ENCODE results near the gene TPRG1L.

DNA sequence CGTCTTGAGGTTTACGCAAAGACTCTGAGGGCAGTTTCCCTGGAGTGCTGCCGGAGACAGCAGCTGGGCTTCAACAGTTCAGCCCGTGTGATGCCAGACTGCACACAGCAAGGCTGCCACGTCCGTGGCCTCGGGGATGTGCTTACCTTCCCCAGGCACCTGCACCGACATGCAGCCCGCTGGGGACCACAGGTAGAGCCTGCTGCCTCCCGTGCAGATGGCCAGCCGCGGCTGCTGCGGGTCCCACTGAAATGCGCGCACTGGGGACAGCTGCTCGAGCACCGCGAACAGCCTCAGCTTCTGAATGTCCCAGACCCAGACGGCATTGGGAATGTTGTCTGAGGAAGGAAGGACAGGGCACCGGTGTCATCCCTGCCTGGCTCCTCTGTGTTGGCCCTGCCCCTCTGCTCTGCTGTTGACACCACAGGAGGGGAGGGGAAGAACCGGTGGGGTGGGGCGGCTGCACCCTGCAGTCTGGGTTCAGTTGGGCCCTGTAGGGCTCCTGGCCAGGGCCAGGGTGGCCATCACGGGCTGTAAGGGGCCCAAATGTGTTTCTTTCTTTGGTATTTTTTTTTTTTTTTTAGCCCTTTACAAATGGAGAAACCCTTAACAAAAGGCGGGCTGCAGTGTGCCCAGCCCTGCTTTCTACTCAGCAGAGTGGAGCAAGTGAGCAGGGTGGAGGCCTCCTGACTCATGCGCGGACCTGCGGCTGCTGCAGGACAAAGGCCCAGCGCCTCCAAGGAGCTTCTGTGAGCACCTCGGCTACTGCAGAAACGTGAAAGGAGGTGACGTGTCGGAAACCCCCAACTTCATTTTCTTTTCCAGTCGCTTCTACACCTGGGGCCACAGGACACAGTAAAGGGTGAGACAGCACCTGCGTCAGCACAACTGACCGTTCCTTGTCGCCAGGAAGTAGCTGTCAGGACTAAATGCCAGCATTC lies 6.8 kb downstream of the TPRG1L start:
- no peak for TF ChIP-seq POLR2AphosphoS5 (IDR thresholded peaks at IDR 0.05; ENCODE audit: low read depth, low read length)
- no peak for TF ChIP-seq TAF1 (IDR thresholded peaks at IDR 0.05; ENCODE audit: borderline replicate concordance, insufficient read depth, low read length)
- TF ChIP-seq, protein P1, sequence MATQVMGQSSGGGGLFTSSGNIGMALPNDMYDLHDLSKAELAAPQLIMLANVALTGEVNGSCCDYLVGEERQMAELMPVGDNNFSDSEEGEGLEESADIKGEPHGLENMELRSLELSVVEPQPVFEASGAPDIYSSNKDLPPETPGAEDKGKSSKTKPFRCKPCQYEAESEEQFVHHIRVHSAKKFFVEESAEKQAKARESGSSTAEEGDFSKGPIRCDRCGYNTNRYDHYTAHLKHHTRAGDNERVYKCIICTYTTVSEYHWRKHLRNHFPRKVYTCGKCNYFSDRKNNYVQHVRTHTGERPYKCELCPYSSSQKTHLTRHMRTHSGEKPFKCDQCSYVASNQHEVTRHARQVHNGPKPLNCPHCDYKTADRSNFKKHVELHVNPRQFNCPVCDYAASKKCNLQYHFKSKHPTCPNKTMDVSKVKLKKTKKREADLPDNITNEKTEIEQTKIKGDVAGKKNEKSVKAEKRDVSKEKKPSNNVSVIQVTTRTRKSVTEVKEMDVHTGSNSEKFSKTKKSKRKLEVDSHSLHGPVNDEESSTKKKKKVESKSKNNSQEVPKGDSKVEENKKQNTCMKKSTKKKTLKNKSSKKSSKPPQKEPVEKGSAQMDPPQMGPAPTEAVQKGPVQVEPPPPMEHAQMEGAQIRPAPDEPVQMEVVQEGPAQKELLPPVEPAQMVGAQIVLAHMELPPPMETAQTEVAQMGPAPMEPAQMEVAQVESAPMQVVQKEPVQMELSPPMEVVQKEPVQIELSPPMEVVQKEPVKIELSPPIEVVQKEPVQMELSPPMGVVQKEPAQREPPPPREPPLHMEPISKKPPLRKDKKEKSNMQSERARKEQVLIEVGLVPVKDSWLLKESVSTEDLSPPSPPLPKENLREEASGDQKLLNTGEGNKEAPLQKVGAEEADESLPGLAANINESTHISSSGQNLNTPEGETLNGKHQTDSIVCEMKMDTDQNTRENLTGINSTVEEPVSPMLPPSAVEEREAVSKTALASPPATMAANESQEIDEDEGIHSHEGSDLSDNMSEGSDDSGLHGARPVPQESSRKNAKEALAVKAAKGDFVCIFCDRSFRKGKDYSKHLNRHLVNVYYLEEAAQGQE (IDR thresholded peaks at IDR 0.05; ENCODE audit: insufficient read depth in 1 of 2, low read depth in 2 of 2, low read length in 2 of 2), result no peak

Measured in PFSK-1 (cell line).